ENCODE data around the gene EVA1A.

Gene EVA1A

DNA sequence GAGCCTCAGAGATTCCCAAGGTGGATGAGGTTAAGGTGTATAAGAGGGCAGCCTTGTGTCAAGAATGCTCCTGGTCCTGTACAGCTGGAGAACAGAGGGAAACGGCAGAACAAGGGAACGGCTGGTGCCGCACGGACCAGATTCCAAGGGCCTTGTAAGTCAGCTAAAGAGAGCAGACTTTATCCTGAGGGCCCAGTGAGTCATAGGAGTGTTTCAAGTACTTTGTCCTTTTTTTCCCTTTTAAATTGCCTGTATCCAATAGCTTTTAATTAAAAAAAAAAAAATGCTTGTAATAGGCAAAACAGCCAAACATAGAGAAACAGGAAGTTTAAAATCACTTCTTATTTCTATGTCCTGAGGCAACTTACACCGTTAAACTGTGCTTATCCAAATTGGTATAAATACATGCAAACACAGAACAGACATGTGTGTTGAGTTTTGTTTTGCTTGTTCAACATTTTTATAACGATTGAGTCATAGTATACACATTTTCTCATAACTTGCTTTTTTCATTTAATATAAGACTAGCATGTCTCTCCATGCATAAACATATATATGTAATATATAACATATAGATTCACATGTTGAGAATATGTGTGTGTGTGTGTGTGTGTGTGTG is 42.1 kb upstream of the EVA1A start:
- no peaks in the 10 kb centered on the region for H3K27me3 ChIP-seq (replicated peaks)
- peak overlapping the region; percentile 51 for H3K27ac ChIP-seq
- TF ChIP-seq CTCF (IDR thresholded peaks at IDR 0.05; ENCODE audit: low read depth, low read length, missing control alignments): no peak
- in situ Hi-C loops (cut with HindIII; ENCODE audit: low pct_ligation_motif_present, low sequenced_read_pairs): loop anchor here (25.0 kb wide), 1 partner anchor 141 kb away; no protein-coding TSS in a partner anchor
- no peaks in the 10 kb centered on the region for H3K36me3 ChIP-seq (replicated peaks)
- DNase-seq: peak; percentile 82
- H3K4me3 ChIP-seq (ENCODE audit: low read depth, low read length): no peak overlapping the region

DNA sequence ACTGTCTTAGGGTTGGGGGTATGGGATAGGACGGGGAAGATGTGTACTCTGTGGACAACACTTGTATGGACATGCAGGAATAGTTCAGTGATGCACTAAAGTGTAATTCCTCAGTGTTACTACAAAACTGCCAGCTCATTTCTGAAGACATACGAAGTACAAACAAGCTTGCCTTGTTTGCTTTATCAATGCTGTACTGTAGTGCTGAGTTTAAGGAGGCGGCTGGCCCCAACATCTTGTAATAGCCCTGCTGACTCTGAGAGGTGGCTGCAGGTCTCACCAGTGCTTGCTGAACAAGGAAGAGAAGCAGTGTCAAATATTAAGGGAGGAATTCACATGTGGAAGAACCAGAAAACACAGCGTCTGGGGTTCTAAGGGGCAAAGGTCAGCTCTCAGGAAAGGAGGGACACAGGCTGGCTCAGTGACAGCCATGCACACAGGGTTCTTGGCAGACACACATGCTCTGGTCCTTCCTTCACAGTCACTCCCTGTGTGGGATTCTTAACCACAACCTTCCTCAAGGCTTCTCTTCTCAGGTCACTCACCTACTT is 39.8 kb upstream of the EVA1A start:
- in situ Hi-C loops (cut with HindIII; ENCODE audit: low pct_ligation_motif_present, low sequenced_read_pairs): loop anchor here (25.0 kb wide), 1 partner anchor 138 kb away; no protein-coding TSS in a partner anchor
- Histone ChIP-seq H3K27ac (no peak overlapping the region), H3K27me3 (replicated peaks) (no peaks in the 10 kb centered on the region), H3K36me3 (replicated peaks) (no peaks in the 10 kb centered on the region), H3K4me3 (ENCODE audit: low read depth, low read length) (no peak overlapping the region)
- TF ChIP-seq CTCF (IDR thresholded peaks at IDR 0.05; ENCODE audit: low read depth, low read length, missing control alignments): no peak
- DNase-seq: no peak

DNA sequence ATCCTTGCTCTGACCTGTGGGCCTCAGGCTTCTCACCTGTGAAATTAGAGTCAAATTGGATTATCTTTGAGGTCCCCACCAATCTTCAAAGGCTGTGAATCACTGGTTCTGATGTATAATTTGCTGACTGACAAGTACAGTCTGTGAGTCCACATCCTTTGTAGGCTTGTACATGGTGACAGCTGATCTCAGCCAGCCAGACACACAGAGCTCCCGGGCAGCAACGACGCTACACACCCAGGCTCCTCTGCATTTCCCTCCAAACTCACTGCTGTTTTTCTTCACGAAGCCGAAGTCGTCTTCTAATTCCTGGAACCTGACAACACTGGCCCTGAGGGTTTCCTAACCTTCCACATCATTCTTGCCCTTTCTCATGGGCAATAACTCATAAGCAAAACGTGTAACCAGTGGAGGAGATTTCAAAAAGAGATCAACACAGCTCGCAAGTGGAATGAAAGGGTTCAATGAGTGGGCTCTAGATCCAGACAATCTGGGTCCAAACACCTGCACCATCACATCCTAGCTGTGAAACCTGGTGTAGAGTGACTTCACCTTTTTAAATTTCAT is 37.9 kb upstream of the EVA1A start:
- TF ChIP-seq CTCF (IDR thresholded peaks at IDR 0.05; ENCODE audit: low read depth, low read length, missing control alignments): no peak
- Histone ChIP-seq H3K36me3 (replicated peaks) (no peaks in the 10 kb centered on the region), H3K27me3 (replicated peaks) (no peaks in the 10 kb centered on the region), H3K4me3 (ENCODE audit: low read depth, low read length) (no peak overlapping the region), H3K27ac (no peak overlapping the region)
- no peak for DNase-seq
- in situ Hi-C loops (cut with HindIII; ENCODE audit: low pct_ligation_motif_present, low sequenced_read_pairs): no loop called here

DNA sequence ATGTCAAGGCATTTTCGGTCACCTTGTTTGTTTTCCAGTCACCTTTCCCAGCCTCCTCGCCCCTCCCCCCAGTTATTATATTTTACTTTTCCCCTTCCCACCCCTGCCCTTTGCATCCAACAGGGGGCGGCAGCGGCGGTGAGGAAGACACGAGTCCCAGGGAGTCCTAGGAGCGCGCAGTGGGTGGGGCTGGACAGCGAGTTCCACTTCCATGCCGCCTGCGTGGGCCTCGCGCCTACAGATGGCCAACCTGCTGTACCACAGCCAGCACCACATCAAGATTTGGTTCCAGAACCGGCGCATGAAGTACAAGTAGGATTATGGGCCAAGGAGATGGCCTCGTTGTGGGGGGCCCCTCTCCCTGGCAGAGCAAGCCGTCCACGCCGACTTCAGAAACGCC is 37.2 kb upstream of the EVA1A start:
- no peak for TF ChIP-seq CTCF (IDR thresholded peaks at IDR 0.05; ENCODE audit: low read depth, low read length, missing control alignments)
- no peaks in the 10 kb centered on the region for H3K36me3 ChIP-seq (replicated peaks)
- H3K27ac ChIP-seq: no peak overlapping the region
- no peak for DNase-seq
- no peak overlapping the region for H3K4me3 ChIP-seq (ENCODE audit: low read depth, low read length)
- in situ Hi-C loops (cut with HindIII; ENCODE audit: low pct_ligation_motif_present, low sequenced_read_pairs): no loop called here
- H3K27me3 ChIP-seq (replicated peaks): no peaks in the 10 kb centered on the region

GRCh38 chr2:75596784-75597183 is 36.0 kb upstream of the EVA1A start:
- Histone ChIP-seq H3K27ac (peak overlapping the region; percentile 90), H3K4me3 (ENCODE audit: low read depth, low read length) (no peak overlapping the region), H3K36me3 (replicated peaks) (no peaks in the 10 kb centered on the region), H3K27me3 (replicated peaks) (no peaks in the 10 kb centered on the region)
- TF ChIP-seq CTCF (IDR thresholded peaks at IDR 0.05; ENCODE audit: low read depth, low read length, missing control alignments): no peak
- in situ Hi-C loops (cut with HindIII; ENCODE audit: low pct_ligation_motif_present, low sequenced_read_pairs): no loop called here
- DNase-seq: no peak

Measured in brain microvascular endothelial cell (primary cell).